ENCODE measurements around the gene ARHGAP42. TPM values are rescaled to one million over a fixed set of nuclear protein-coding genes. Genes with fewer than 3 reads are reported as not detected.

Gene ARHGAP42
- total RNA-seq, 1 experiment from 2014 or later: 21.5 TPM

- Histone ChIP-seq H3K27me3 (ENCODE audit: control insufficient read depth, insufficient read depth, low read length) (no peaks in the 10 kb centered on the region), H3K36me3 (replicated peaks; ENCODE audit: control insufficient read depth, insufficient read depth, low read length) (no peaks in the 10 kb centered on the region), H3K4me3 (ENCODE audit: insufficient read depth, low read depth, low read length) (no peak overlapping the region)
- DNase-seq: no peak
Observed at GRCh38 chr11:100825626-100826025, 138.5 kb downstream of the ARHGAP42 start.

- Histone ChIP-seq H3K36me3 (replicated peaks; ENCODE audit: control insufficient read depth, insufficient read depth, low read length) (no peaks in the 10 kb centered on the region), H3K27me3 (ENCODE audit: control insufficient read depth, insufficient read depth, low read length) (no peaks in the 10 kb centered on the region), H3K4me3 (ENCODE audit: insufficient read depth, low read depth, low read length) (no peak overlapping the region)
- no peak for DNase-seq
Observed at GRCh38 chr11:100827934-100828661, 141.0 kb downstream of the ARHGAP42 start.

GRCh38 chr11:100830274-100830673, 143.2 kb downstream of the ARHGAP42 start:
- Histone ChIP-seq H3K27me3 (ENCODE audit: control insufficient read depth, insufficient read depth, low read length) (no peaks in the 10 kb centered on the region), H3K36me3 (replicated peaks; ENCODE audit: control insufficient read depth, insufficient read depth, low read length) (no peaks in the 10 kb centered on the region), H3K4me3 (ENCODE audit: insufficient read depth, low read depth, low read length) (no peak overlapping the region)
- DNase-seq: no peak

DNA sequence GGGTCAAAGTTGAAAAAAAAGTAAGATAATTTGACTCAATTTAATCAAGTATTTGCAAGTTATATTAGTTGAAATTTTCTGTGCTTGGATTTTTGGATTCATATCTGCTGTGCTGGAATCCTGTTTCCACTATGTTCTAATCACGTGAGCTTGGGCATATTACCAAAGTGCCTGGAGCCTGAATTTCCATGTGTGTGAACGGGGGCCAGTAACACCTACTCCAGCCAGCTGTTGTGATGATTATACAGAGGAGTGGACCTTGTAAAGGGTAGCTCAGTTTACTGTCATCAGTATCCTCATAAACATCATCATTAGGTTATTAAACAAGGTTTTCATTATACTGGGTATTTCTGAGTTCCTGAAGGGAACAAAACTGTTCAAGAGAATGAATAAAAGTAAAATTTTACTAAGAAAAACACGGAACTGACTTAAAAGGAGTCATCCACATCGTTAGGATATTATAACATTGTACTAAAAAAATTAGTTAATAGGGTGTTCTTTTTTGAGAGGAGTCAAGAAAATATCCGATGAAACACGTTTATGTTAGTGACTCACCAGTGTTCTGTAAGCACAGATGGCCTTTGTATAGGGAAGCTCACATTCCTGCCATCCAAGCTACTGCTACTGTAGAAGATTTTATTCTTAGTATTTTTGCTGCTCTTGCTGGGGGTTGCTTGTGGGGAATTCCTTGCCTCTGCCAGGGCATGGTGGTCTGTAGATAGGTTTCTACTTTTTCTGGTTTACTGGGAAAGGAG, 144.1 kb downstream of the ARHGAP42 start:
- DNase-seq: no peak

GRCh38 chr11:100831929-100832494, 144.9 kb downstream of the ARHGAP42 start:
- DNase-seq: no peak
- no peaks in the 10 kb centered on the region for H3K27me3 ChIP-seq (ENCODE audit: control insufficient read depth, insufficient read depth, low read length)
- H3K4me3 ChIP-seq (ENCODE audit: insufficient read depth, low read depth, low read length): no peak overlapping the region
- no peaks in the 10 kb centered on the region for H3K36me3 ChIP-seq (replicated peaks; ENCODE audit: control insufficient read depth, insufficient read depth, low read length)

More for the DNA sequence above, 144.1 kb downstream of the ARHGAP42 start:
- Histone ChIP-seq H3K4me3 (ENCODE audit: insufficient read depth, low read depth, low read length) (no peak overlapping the region), H3K36me3 (replicated peaks; ENCODE audit: control insufficient read depth, insufficient read depth, low read length) (no peaks in the 10 kb centered on the region), H3K27me3 (ENCODE audit: control insufficient read depth, insufficient read depth, low read length) (no peaks in the 10 kb centered on the region)

DNA sequence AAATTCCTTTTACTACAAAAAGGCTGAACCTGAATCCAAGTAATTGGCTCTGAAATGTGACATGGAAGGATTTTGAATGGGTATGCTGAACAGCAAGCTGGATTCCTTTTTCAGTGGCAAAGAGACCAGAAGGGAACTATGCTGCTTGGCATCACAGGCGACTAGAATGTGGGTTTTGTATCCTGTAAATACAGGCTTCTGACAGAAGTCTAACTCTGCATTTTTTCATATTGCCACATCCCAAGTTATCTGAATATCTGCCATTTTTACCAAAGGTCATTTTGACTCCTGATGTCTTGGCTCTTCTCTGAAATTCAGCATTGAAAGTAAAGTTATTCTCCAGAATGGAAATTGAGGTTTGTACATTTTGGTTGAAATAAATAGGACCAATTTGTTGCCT, 145.7 kb downstream of the ARHGAP42 start:
- no peaks in the 10 kb centered on the region for H3K27me3 ChIP-seq (ENCODE audit: control insufficient read depth, insufficient read depth, low read length)
- H3K36me3 ChIP-seq (replicated peaks; ENCODE audit: control insufficient read depth, insufficient read depth, low read length): no peaks in the 10 kb centered on the region
- no peak overlapping the region for H3K4me3 ChIP-seq (ENCODE audit: insufficient read depth, low read depth, low read length)
- DNase-seq: no peak

DNA sequence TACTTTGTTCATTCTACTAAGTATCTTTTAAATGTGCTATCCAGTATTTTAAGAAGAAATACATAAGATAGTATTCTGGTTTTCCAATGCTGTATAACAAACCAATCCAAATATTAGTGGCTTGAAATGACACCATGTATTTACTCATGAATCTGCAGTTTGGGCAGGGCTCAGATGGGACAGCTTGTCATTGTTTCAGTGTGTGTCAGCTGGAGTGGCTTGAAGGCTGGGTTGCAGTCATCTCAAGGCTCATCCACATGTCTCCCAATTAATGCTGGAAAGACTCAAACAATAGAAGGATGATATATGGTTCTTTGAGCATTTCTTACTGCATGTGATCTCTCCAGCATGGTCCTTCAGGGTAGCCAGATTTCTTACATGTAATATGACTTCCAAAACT, 146.2 kb downstream of the ARHGAP42 start:
- H3K36me3 ChIP-seq (replicated peaks; ENCODE audit: control insufficient read depth, insufficient read depth, low read length): no peaks in the 10 kb centered on the region
- H3K27me3 ChIP-seq (ENCODE audit: control insufficient read depth, insufficient read depth, low read length): no peaks in the 10 kb centered on the region
- DNase-seq: no peak
- no peak overlapping the region for H3K4me3 ChIP-seq (ENCODE audit: insufficient read depth, low read depth, low read length)

- Histone ChIP-seq H3K27me3 (ENCODE audit: control insufficient read depth, insufficient read depth, low read length) (no peaks in the 10 kb centered on the region), H3K4me3 (ENCODE audit: insufficient read depth, low read depth, low read length) (no peak overlapping the region)
Observed at GRCh38 chr11:100835854-100836253, 148.8 kb downstream of the ARHGAP42 start.

GRCh38 chr11:100837311-100837710, 150.2 kb downstream of the ARHGAP42 start:
- no peak overlapping the region for H3K4me3 ChIP-seq (ENCODE audit: insufficient read depth, low read depth, low read length)
- no peaks in the 10 kb centered on the region for H3K27me3 ChIP-seq (ENCODE audit: control insufficient read depth, insufficient read depth, low read length)
- no peak for DNase-seq
- H3K36me3 ChIP-seq (replicated peaks; ENCODE audit: control insufficient read depth, insufficient read depth, low read length): no peaks in the 10 kb centered on the region

More at GRCh38 chr11:100835854-100836253, 148.8 kb downstream of the ARHGAP42 start:
- no peaks in the 10 kb centered on the region for H3K36me3 ChIP-seq (replicated peaks; ENCODE audit: control insufficient read depth, insufficient read depth, low read length)
- DNase-seq: no peak

DNA sequence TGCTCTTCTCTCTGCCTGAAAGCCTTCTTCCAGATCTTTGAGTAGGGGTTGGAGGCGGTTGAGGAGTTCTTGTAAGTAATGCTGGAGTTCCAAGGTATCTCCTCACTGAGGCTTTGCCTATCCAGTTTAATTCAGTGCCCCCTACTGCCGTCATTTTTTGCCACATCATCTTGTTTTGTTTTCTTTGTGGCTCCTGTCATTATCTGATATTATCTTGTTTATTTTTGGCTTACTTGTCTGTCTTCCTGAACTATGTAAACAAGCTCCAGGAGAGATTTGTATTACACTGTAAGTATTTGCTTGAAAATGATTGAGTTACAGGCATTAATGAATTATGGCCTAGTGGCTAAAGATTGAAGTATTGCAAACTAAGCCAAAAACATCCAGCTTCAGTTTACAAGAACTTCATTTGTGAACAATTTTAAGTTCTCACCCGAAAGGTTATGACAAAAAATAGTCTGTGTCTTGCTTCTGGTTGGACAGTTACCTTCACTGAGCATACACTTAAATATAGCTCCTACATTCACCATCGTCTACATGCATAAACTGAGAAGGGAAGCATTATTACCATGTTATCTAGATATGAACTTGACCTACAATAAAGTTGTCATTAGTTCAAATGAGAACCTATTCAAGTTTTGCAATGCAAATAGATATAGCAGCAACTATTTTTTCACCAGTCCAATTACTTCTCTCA, 154.8 kb downstream of the ARHGAP42 start:
- no peak for DNase-seq
- H3K36me3 ChIP-seq (replicated peaks; ENCODE audit: control insufficient read depth, insufficient read depth, low read length): no peaks in the 10 kb centered on the region
- H3K27me3 ChIP-seq (ENCODE audit: control insufficient read depth, insufficient read depth, low read length): no peaks in the 10 kb centered on the region
- H3K4me3 ChIP-seq (ENCODE audit: insufficient read depth, low read depth, low read length): no peak overlapping the region

- DNase-seq: no peak
- Histone ChIP-seq H3K27me3 (ENCODE audit: control insufficient read depth, insufficient read depth, low read length) (no peaks in the 10 kb centered on the region), H3K4me3 (ENCODE audit: insufficient read depth, low read depth, low read length) (no peak overlapping the region), H3K36me3 (replicated peaks; ENCODE audit: control insufficient read depth, insufficient read depth, low read length) (no peaks in the 10 kb centered on the region)
Observed at GRCh38 chr11:100847696-100848216, 160.7 kb downstream of the ARHGAP42 start.

GRCh38 chr11:100849009-100849900, 162.2 kb downstream of the ARHGAP42 start:
- Histone ChIP-seq H3K36me3 (replicated peaks; ENCODE audit: control insufficient read depth, insufficient read depth, low read length) (no peaks in the 10 kb centered on the region), H3K27me3 (ENCODE audit: control insufficient read depth, insufficient read depth, low read length) (no peaks in the 10 kb centered on the region), H3K4me3 (ENCODE audit: insufficient read depth, low read depth, low read length) (no peak overlapping the region)
- no peak for DNase-seq

- H3K4me3 ChIP-seq (ENCODE audit: insufficient read depth, low read depth, low read length): no peak overlapping the region
Observed at GRCh38 chr11:100849901-100850235, 162.8 kb downstream of the ARHGAP42 start.

DNA sequence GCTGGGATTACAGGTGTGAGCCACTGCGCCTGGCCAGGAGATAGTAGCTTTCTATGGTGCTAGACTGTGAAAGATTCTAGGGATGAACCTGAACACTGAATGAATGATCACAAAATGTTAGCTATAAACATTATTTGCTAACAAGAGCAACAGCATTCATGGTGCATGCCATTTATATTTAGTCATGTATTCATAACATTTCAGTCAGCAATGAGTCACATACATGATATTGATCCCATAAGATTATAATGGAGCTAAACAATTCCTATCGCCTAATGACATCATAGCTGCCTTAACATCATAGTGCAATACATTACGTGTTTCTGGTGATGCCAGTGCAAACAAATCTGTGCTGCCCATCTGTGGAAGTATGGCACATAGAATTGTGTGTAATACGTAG, 164.1 kb downstream of the ARHGAP42 start:
- no peaks in the 10 kb centered on the region for H3K36me3 ChIP-seq (replicated peaks; ENCODE audit: control insufficient read depth, insufficient read depth, low read length)
- H3K4me3 ChIP-seq (ENCODE audit: insufficient read depth, low read depth, low read length): no peak overlapping the region
- DNase-seq: no peak
- H3K27me3 ChIP-seq (ENCODE audit: control insufficient read depth, insufficient read depth, low read length): no peaks in the 10 kb centered on the region

More at GRCh38 chr11:100849901-100850235, 162.8 kb downstream of the ARHGAP42 start:
- Histone ChIP-seq H3K36me3 (replicated peaks; ENCODE audit: control insufficient read depth, insufficient read depth, low read length) (no peaks in the 10 kb centered on the region), H3K27me3 (ENCODE audit: control insufficient read depth, insufficient read depth, low read length) (no peaks in the 10 kb centered on the region)
- DNase-seq: no peak
